ENCODE results near the gene DYNC1LI2.

DYNC1LI2 gene

DNA sequence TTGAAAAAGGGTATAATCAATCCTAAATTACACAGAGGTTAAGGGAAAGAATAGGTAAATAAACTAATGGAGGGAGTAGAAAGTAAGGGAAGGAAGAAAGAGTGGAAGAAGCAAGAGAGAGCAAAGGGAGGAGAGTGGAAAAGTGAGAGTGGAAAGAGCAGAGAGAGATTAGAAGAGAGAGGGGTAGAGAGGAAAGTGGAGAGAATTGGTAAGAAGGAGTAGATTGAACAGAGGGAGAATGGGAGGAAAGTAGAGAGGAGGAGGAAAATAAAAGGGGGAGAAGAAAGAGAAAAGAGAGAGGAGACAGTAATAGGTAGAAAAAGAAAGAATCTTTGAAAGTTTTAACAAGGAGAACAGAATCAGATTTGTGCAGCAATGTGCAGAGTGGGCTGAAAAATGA, 25.0 kb upstream of the DYNC1LI2 start:
- TF ChIP-seq, protein P1, sequence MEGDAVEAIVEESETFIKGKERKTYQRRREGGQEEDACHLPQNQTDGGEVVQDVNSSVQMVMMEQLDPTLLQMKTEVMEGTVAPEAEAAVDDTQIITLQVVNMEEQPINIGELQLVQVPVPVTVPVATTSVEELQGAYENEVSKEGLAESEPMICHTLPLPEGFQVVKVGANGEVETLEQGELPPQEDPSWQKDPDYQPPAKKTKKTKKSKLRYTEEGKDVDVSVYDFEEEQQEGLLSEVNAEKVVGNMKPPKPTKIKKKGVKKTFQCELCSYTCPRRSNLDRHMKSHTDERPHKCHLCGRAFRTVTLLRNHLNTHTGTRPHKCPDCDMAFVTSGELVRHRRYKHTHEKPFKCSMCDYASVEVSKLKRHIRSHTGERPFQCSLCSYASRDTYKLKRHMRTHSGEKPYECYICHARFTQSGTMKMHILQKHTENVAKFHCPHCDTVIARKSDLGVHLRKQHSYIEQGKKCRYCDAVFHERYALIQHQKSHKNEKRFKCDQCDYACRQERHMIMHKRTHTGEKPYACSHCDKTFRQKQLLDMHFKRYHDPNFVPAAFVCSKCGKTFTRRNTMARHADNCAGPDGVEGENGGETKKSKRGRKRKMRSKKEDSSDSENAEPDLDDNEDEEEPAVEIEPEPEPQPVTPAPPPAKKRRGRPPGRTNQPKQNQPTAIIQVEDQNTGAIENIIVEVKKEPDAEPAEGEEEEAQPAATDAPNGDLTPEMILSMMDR (IDR thresholded peaks at IDR 0.05; ENCODE audit: low read depth, low read length), result no peak
- no peak overlapping the region for H3K4me3 ChIP-seq (replicated peaks in 1 of 2; ENCODE audit: low read depth in 2 of 2, low read length in 2 of 2)
- DNase-seq (ENCODE audit: low read depth in 2 of 2), result no peak

DNA sequence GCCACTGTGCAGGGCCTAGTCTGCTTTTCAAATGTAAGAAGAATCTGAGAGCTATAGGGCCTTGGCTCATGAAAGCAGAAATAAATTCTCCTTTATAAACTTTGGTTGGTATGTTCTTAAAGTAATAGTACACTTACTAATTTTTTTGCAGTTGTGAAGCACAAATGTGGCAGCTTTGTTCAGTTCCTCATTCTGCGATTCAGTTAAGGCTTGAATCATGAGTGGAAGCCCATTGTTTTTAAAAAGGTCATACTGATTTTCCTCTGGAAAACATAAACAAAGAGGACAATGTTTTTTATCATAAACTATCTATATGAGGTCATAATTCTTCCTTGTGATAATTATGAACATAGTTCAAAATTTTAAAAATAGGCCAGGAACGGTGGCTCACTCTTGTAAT, 23.6 kb upstream of the DYNC1LI2 start:
- TF ChIP-seq, protein P1 (IDR thresholded peaks at IDR 0.05; ENCODE audit: low read depth, low read length), result no peak
- DNase-seq (ENCODE audit: low read depth in 2 of 2), result peak; percentile 12 to 46
- H3K4me3 ChIP-seq (replicated peaks in 1 of 2; ENCODE audit: low read depth in 2 of 2, low read length in 2 of 2), result no peak overlapping the region

DNA sequence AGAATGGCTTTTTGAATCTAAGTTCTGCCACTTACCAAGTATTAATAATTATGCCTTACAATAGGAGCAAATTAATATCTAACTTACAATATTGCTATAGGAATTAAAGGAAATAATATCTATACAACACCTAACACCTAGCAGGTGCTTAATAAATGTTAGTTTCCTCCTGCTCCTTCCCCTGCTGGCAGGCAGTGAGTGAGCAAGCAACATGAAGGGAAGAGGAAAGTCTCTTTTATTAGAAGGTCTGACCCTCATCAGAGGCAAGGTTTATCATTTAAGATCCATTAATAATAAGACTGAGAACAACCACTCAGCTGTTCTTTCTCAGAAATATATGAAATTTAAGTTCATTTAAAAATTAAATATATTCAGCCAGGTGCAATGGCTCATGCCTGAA, 6.7 kb upstream of the DYNC1LI2 start:
- DNase-seq (ENCODE audit: low read depth in 2 of 2), result no peak
- no peak overlapping the region for H3K4me3 ChIP-seq (replicated peaks in 1 of 2; ENCODE audit: low read depth in 2 of 2, low read length in 2 of 2)
- TF ChIP-seq, protein P1 (IDR thresholded peaks at IDR 0.05; ENCODE audit: low read depth, low read length), result no peak

DNA sequence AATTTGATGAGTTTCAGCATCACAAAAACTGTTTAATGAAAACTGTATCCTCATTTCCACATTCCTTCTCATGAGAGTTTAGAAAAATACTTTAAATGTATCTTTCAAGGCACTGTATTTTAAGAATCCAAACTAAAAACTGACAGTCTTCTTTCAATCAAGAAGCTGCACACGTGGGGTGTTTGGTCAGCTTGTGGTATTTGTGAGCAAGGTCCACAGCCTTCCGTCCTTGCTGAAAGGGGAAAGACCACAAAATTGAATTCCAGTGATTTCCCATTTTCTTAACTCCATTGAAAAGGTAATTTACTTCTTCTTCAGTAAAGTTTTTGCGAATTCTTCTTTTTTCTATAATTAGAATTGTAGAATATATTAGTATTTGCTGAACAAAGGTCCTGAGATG, 3.4 kb upstream of the DYNC1LI2 start:
- H3K4me3 ChIP-seq (replicated peaks in 1 of 2; ENCODE audit: low read depth in 2 of 2, low read length in 2 of 2), result no peak overlapping the region
- TF ChIP-seq, protein P1 (IDR thresholded peaks at IDR 0.05; ENCODE audit: low read depth, low read length), result no peak
- no peak for DNase-seq (ENCODE audit: low read depth in 2 of 2)

DNA sequence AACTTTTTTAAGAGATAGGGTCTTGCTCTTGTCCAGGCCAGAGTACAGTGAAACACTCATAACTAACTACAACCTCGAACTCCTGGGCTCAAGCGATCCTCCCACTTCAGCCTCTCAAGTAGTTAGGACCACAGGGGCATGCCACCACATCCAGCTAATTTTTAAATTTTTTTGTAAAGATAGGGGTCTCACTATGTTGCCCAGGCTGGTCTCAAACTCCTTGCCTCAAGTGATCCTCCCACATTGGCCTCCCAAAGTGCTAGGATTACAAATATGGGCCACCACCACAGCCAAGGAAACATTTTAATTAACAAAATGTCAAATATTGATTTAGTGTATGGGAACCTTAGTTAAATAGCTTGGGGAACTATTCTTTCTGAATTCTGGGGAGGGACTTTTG, 2.8 kb upstream of the DYNC1LI2 start:
- no peak overlapping the region for H3K4me3 ChIP-seq (replicated peaks in 1 of 2; ENCODE audit: low read depth in 2 of 2, low read length in 2 of 2)
- no peak for DNase-seq (ENCODE audit: low read depth in 2 of 2)
- TF ChIP-seq, protein P1 (IDR thresholded peaks at IDR 0.05; ENCODE audit: low read depth, low read length), result no peak

DNA sequence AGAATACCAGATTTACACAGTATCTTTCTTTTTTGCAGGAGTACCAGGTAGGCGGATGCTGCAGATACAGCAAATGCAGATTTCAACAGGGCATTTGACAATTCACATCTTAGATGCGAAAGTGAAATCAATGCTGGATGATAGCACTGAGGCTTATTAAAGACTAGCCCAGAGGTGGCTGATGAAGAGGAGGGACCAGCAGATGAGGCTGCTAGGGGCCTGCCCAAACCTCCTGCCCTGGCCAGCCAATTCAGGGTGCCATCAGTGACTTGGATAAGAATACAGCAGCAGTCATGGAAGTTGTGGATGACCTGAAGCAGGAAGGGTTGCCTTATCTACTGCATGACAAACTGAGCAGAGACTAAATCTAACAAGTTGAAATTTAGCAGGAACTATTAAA, 1.5 kb upstream of the DYNC1LI2 start:
- no peak overlapping the region for H3K4me3 ChIP-seq (replicated peaks in 1 of 2; ENCODE audit: low read depth in 2 of 2, low read length in 2 of 2)
- TF ChIP-seq, protein P1 (IDR thresholded peaks at IDR 0.05; ENCODE audit: low read depth, low read length), result no peak
- DNase-seq (ENCODE audit: low read depth in 2 of 2), result no peak

DNA sequence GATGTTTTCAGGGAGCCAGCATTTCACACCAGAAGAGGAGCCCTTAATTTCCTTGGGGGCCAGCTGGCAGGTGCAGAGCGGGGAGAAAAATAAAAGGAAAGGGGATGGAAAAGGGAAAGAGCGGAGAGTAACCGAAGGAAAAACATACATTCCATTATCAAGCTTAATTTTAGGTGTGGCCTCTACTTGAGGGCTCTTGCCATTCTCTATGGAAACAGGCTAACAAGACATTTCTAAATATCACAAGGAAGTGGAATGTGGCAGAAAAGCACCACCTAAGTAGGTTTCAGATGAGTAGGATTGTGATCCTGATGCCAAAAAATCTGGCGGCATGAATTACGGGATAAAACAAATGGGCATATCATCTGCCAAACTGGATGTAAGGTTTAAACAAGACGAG, 970 bp upstream of the DYNC1LI2 start:
- H3K4me3 ChIP-seq (replicated peaks in 1 of 2; ENCODE audit: low read depth in 2 of 2, low read length in 2 of 2), result no peak overlapping the region
- DNase-seq (ENCODE audit: low read depth in 2 of 2), result no peak
- TF ChIP-seq, protein P1 (IDR thresholded peaks at IDR 0.05; ENCODE audit: low read depth, low read length), result no peak

Measured in cardiac fibroblast (primary cell).